Measurements from ENCODE around the gene APOO. TPM values are rescaled to one million over a fixed set of nuclear protein-coding genes. Genes with fewer than 3 reads are reported as not detected.
"Not testable (repeated sequence)": the region's sequence is repeated elsewhere in the genome, so short reads cannot be mapped to it uniquely, and the experiment has no call there.

Gene APOO
- total RNA-seq, 1 donor from 2014 or later, result 18.3 TPM

- Mint-ChIP-seq H3K4me1 (ENCODE audit: unreplicated experiment) (peaks cover 4% of the 10 kb centered on the region), H3K27me3 (ENCODE audit: unreplicated experiment) (no peaks in the 10 kb centered on the region), H3K4me3 (ENCODE audit: unreplicated experiment) (no peak overlapping the region), H3K27ac (ENCODE audit: unreplicated experiment) (no peak overlapping the region), H3K9me3 (ENCODE audit: unreplicated experiment) (no peaks in the 10 kb centered on the region), H3K36me3 (ENCODE audit: low read depth, unreplicated experiment) (no peaks in the 10 kb centered on the region)
- TF ChIP-seq CTCF (IDR thresholded peaks at IDR 0.05; ENCODE audit: unreplicated experiment), result no peak
- DNase-seq (ENCODE audit: low spot score), result no peak
Measured at GRCh38 chrX:23870041-23870440, 37.7 kb downstream of the APOO start.

GRCh38 chrX:23864742-23865326 lies 42.9 kb downstream of the APOO start:
- H3K27ac Mint-ChIP-seq (ENCODE audit: unreplicated experiment), result no peak overlapping the region

GRCh38 chrX:23861952-23862351 lies 45.8 kb downstream of the APOO start:
- DNase-seq (ENCODE audit: low spot score); H3K4me1 Mint-ChIP-seq (ENCODE audit: unreplicated experiment); H3K27me3 Mint-ChIP-seq (ENCODE audit: unreplicated experiment); H3K4me3 Mint-ChIP-seq (ENCODE audit: unreplicated experiment); H3K36me3 Mint-ChIP-seq (ENCODE audit: low read depth, unreplicated experiment); H3K9me3 Mint-ChIP-seq (ENCODE audit: unreplicated experiment); H3K27ac Mint-ChIP-seq (ENCODE audit: unreplicated experiment): not testable (repeated sequence)

More at GRCh38 chrX:23864742-23865326, 42.9 kb downstream of the APOO start:
- peaks cover 4% of the 10 kb centered on the region for H3K36me3 Mint-ChIP-seq (ENCODE audit: low read depth, unreplicated experiment)
- H3K27me3 Mint-ChIP-seq (ENCODE audit: unreplicated experiment), result peaks cover 4% of the 10 kb centered on the region
- H3K4me3 Mint-ChIP-seq (ENCODE audit: unreplicated experiment), result no peak overlapping the region
- DNase-seq (ENCODE audit: low spot score), result no peak
- H3K4me1 Mint-ChIP-seq (ENCODE audit: unreplicated experiment), result no peaks in the 10 kb centered on the region
- H3K9me3 Mint-ChIP-seq (ENCODE audit: unreplicated experiment), result no peaks in the 10 kb centered on the region
- TF ChIP-seq CTCF (IDR thresholded peaks at IDR 0.05; ENCODE audit: unreplicated experiment), result no peak

- H3K27me3 Mint-ChIP-seq (ENCODE audit: unreplicated experiment), result peaks cover 4% of the 10 kb centered on the region
- H3K4me1 Mint-ChIP-seq (ENCODE audit: unreplicated experiment), result no peaks in the 10 kb centered on the region
- DNase-seq (ENCODE audit: low spot score), result no peak
- no peak overlapping the region for H3K4me3 Mint-ChIP-seq (ENCODE audit: unreplicated experiment)
- no peak for TF ChIP-seq CTCF (IDR thresholded peaks at IDR 0.05; ENCODE audit: unreplicated experiment)
- no peaks in the 10 kb centered on the region for H3K9me3 Mint-ChIP-seq (ENCODE audit: unreplicated experiment)
- H3K27ac Mint-ChIP-seq (ENCODE audit: unreplicated experiment), result no peak overlapping the region
- H3K36me3 Mint-ChIP-seq (ENCODE audit: low read depth, unreplicated experiment), result peaks cover 4% of the 10 kb centered on the region
Measured at GRCh38 chrX:23861215-23861896, 46.4 kb downstream of the APOO start.

- not testable (repeated sequence) for H3K27me3 Mint-ChIP-seq (ENCODE audit: unreplicated experiment); H3K9me3 Mint-ChIP-seq (ENCODE audit: unreplicated experiment); H3K4me3 Mint-ChIP-seq (ENCODE audit: unreplicated experiment); DNase-seq (ENCODE audit: low spot score); H3K4me1 Mint-ChIP-seq (ENCODE audit: unreplicated experiment); H3K27ac Mint-ChIP-seq (ENCODE audit: unreplicated experiment); H3K36me3 Mint-ChIP-seq (ENCODE audit: low read depth, unreplicated experiment)
Measured at GRCh38 chrX:23859238-23859637, 48.5 kb downstream of the APOO start.

GRCh38 chrX:23857935-23858334 lies 49.8 kb downstream of the APOO start:
- DNase-seq (ENCODE audit: low spot score), result no peak
- no peak for TF ChIP-seq CTCF (IDR thresholded peaks at IDR 0.05; ENCODE audit: unreplicated experiment)
- no peak overlapping the region for H3K27ac Mint-ChIP-seq (ENCODE audit: unreplicated experiment)
- H3K9me3 Mint-ChIP-seq (ENCODE audit: unreplicated experiment), result no peaks in the 10 kb centered on the region
- H3K36me3 Mint-ChIP-seq (ENCODE audit: low read depth, unreplicated experiment), result no peaks in the 10 kb centered on the region
- H3K4me3 Mint-ChIP-seq (ENCODE audit: unreplicated experiment), result no peak overlapping the region
- H3K27me3 Mint-ChIP-seq (ENCODE audit: unreplicated experiment), result peaks cover 1% of the 10 kb centered on the region
- no peaks in the 10 kb centered on the region for H3K4me1 Mint-ChIP-seq (ENCODE audit: unreplicated experiment)
